GM21515 (cell line): Measurements from ENCODE around the gene HOXA9.

ENCODE experiments used
- ATAC-seq: cut with Tn5 transposase; IDR thresholded peaks from one replicate; pipeline ENCODE4 v1.9.1; 2021; ENCODE audit not compliant: unreplicated experiment

The HOXA9 gene

DNA sequence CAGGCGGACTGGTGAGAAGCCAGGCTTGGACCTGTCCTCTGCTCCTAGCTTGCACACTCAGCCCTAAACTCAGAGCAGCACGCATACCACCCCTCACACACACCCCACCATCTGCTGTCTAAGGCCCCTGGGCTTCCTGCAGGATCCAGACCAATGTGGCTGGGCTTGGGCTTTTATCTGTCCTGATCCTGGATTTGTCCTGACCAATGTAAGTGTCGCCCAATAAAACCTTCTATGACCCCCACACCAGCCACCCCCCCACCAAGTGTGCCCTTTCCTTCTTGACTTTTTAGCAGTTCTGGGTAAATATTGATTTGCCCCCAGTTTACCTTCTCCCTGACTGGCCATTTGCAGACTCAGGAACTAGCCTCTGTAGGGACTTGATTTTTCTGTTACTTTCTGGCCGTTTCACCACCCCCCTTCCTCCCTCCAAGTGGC is 36.3 kb upstream of the HOXA9 start:
- no peak for ATAC-seq

GRCh38 chr7:27200761-27201579 is 35.6 kb upstream of the HOXA9 start:
- no peak for ATAC-seq

DNA sequence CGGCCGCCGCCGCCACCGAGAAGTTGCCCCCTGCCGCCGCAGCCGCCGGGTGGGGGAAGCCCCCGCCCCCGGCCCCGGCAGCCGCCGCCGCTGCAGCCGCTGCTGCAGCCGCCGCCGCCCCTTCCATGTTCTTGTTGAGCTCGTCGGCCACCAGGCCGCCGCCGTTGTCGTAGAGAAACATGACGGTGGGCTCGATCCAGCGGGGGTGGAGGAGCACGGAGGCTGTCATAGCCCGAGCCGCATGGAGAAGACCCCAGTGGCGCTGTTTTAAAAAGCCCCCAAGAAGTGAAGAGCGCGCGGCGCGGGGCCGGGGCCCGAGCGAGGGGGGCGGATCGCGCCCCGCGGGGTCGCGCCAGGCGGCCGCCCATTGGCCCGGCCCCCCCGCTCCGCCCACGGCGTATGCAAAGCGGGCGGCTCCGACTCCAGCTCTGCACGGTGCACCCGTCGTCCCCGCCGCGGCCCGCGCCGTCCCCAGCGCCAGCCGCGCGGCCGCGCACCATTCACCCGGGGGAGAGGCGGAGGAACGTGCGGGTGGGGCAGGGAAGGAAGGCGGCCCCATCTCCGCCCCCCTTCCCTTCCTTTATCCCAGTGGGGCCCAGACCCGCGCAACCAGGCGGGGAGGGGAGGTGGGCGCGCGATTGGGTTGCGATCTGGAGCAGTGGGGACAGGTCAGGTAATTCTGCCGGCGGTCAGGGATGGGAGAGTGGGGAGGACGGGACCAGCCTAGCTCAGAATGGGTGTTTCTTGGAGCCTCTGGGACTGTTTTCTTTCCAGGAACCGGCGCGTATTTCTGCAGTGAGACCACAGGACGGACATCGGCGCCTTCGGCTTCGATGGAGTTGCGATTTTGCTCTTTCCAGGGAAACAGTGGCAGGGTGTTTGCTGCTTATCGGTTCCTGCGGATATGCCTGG is 34.8 kb upstream of the HOXA9 start, which contains the start of gene HOXA13:
Gene HOXA13, minus strand, starts transcription at position 243 of the 912 bp plus-strand sequence. Its CDS starts 14 bp downstream, at position 229.
- no peak for ATAC-seq

GRCh38 chr7:27198871-27199801 is 33.8 kb upstream of the HOXA9 start:
- ATAC-seq = no peak

DNA sequence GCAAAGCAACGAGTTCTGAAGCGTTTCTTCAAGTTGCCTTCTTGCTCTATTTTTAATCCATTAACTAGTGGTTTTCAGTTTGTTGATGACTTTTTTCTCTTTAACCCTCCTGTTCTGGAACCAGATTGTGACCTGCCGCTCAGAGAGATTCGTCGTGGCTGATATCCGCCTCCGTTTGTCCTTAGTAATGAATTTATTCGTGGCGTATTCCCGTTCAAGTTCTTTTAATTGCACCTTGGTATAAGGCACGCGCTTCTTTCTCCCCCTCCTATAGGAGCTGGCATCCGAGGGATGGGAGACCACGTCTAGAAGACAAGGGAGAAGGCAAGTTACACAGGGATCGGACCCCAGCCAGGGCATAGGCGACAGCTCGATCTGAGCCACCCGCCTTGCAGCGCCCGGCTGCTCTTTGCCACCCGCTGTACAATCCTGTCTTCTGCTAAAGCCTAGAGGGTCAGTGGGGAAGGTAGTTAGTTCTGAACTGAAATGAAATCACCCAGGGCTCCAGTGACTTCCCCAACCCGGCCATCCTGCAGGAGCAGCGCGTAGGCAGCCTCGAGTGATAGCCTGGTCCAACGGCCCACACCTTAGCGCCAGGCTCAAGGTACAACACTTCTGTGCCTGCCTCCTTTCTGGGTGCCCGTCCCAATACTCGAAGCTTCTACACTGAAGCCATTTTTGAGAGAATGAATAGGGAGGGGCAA is 33.0 kb upstream of the HOXA9 start:
- no peak for ATAC-seq

GRCh38 chr7:27197137-27198042 is 32.1 kb upstream of the HOXA9 start:
- ATAC-seq = no peak

GRCh38 chr7:27196287-27196767 is 31.0 kb upstream of the HOXA9 start:
- ATAC-seq = no peak

GRCh38 chr7:27194686-27195379 is 29.5 kb upstream of the HOXA9 start:
- ATAC-seq = no peak

GRCh38 chr7:27194002-27194352 is 28.6 kb upstream of the HOXA9 start:
- ATAC-seq = no peak

- no peak for ATAC-seq
These were observed 28.1 kb upstream of the HOXA9 start for GRCh38 chr7:27193335-27194001.

DNA sequence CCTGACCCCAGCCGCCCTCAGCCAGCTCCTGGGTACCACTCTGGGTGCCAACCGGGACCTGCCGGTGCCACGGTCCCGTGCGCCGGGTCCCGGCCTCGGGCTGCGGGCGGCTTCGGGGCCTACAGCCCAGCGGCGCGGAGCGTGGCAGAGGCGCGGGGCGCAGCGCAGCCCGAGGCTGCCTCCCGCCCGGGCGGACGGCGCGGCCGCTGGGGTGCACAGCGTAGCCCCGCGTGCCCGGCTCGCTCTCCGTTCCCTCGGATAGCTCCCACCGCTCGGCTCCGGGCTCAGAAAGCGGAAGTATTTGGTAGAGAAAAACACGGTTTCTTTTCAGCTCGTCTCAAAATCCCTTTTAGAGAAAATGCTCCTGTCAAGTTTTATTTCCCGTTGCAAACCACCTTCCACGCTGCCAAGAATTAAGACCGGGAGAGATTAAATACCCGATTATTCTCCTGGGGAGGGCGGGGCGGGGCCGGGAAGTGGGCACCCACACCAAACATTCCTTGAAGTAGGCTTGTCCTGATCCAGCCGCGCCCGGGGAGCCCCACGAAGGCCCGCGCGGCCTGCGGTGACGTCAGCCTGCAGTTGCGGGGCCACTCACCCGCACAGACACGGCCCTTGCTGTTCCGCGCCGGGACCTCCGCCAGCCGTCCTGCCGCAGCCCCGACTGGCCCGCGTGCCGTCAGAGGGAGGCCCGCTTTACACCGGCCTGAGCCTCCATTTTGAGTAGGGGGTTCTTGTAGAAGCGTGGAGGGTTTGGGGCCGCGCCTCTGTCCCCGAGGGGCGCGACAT is 27.4 kb upstream of the HOXA9 start:
- ATAC-seq = no peak

- ATAC-seq = no peak
These were observed 26.7 kb upstream of the HOXA9 start for GRCh38 chr7:27191833-27192545.

- ATAC-seq = no peak
These were observed 25.9 kb upstream of the HOXA9 start for GRCh38 chr7:27191161-27191731.

DNA sequence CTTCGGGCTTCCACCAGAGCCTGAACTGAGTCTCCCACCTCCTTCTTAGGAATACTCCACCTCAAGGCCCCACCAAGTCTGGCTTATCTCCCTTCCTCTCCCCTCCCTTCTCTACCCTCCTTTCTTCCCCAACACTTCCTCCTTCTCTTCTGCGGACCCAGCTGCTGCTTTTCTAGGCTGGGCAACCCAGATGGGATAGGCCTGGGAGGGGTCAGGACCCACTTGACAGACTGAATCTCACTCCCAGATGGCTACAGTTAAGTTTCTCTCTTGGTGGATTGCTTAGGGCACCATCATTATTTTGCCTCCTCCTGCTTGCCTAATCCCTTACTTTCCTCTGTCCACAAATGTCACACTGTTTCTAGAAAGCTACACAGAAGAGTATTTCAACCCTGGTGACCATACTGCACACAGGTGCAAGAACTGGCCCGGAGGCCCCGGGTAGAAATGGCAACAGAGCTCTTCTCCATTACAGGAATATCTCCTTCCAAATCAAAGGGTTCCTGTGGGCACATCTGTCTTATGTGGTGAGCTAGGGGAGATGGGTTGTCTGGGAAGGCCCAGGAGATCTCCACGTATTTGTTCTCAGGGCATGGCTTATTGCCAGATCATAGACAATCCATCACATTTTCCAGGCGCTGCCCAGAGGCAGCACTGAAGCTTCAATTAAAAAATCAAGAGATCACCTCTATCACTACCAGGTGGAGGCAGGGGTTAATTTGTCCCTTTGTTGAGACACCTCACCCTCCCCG is 24.8 kb upstream of the HOXA9 start:
- no peak for ATAC-seq

DNA sequence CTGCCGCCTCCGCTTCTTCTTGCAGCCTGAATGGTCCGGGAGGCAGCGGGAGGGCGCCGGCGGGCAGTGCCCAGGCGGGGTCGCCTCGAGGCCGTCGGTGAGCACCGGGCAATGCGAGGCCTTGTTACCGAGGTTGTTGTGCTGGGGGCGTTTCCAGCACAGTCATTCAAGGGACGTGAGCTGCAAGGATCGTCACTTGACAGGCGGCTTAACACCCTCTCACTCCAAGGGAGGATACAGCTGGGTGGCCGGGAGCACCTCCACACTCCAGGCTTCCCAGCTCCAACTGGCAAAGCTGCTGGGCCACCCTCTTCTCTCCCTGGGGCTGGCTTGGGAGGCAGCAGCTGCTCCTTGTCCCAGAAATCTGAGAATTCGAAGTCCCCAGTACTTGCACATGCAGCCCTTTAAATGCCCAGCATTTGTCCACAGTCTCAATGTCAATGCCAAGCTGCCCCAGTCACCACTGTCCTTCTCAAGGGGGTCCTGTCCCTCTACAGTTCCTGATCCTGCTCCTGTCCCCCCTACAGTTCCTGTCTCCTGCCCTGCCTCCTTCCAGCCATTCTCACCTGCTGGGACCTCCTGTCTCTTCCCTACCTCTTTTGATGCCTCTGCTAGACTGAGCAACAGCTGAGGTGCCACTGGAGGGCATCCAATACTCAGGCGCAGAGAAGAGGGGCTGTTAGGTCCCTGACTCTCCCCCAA is 24.1 kb upstream of the HOXA9 start:
- no peak for ATAC-seq
